Measurements from ENCODE around the gene NNMT.

NNMT gene

GRCh38 chr11:114253771-114254170 lies 42.4 kb upstream of the NNMT start:
- no peak for DNase-seq (ENCODE audit: extremely low read depth, low read depth)
- no peak overlapping the region for H3K4me3 ChIP-seq (replicated peaks; ENCODE audit: low read depth, low read length)
- no peak for TF ChIP-seq CTCF (IDR thresholded peaks at IDR 0.05; ENCODE audit: low read depth, low read length, missing control alignments)

- TF ChIP-seq CTCF (IDR thresholded peaks at IDR 0.05; ENCODE audit: low read depth, low read length, missing control alignments): no peak
- no peak for DNase-seq (ENCODE audit: extremely low read depth, low read depth)
These were observed 41.5 kb upstream of the NNMT start for GRCh38 chr11:114254571-114255146.

GRCh38 chr11:114255289-114255688 lies 40.9 kb upstream of the NNMT start:
- TF ChIP-seq CTCF (IDR thresholded peaks at IDR 0.05; ENCODE audit: low read depth, low read length, missing control alignments): no peak
- no peak for DNase-seq (ENCODE audit: extremely low read depth, low read depth)
- H3K4me3 ChIP-seq (replicated peaks; ENCODE audit: low read depth, low read length): no peak overlapping the region

More at GRCh38 chr11:114254571-114255146, 41.5 kb upstream of the NNMT start:
- H3K4me3 ChIP-seq (replicated peaks; ENCODE audit: low read depth, low read length): no peak overlapping the region

GRCh38 chr11:114256176-114256966 lies 39.8 kb upstream of the NNMT start:
- no peak for DNase-seq (ENCODE audit: extremely low read depth, low read depth)
- no peak overlapping the region for H3K4me3 ChIP-seq (replicated peaks; ENCODE audit: low read depth, low read length)
- no peak for TF ChIP-seq CTCF (IDR thresholded peaks at IDR 0.05; ENCODE audit: low read depth, low read length, missing control alignments)

- TF ChIP-seq CTCF (IDR thresholded peaks at IDR 0.05; ENCODE audit: low read depth, low read length, missing control alignments): no peak
- no peak overlapping the region for H3K4me3 ChIP-seq (replicated peaks; ENCODE audit: low read depth, low read length)
- DNase-seq (ENCODE audit: extremely low read depth, low read depth): no peak
These were observed 39.3 kb upstream of the NNMT start for GRCh38 chr11:114256967-114257286.

GRCh38 chr11:114257621-114258558 lies 38.3 kb upstream of the NNMT start:
- no peak overlapping the region for H3K4me3 ChIP-seq (replicated peaks; ENCODE audit: low read depth, low read length)
- TF ChIP-seq CTCF (IDR thresholded peaks at IDR 0.05; ENCODE audit: low read depth, low read length, missing control alignments): no peak
- no peak for DNase-seq (ENCODE audit: extremely low read depth, low read depth)

All from HFF-Myc (cell line).